GM12878 (cell line): ENCODE results near the gene TBCK. TPM values are rescaled to one million over a fixed set of nuclear protein-coding genes. Genes with fewer than 3 reads are reported as not detected.

Source experiments
- ATF2 ChIP-seq: IDR thresholded peaks from 2 replicates; pipeline ENCODE4 v1.6.1; 2012; ENCODE audit warnings: low read length, inconsistent platforms
- BRCA1 ChIP-seq: IDR thresholded peaks from 2 replicates; pipeline ENCODE4 v1.6.1; 2011; ENCODE audit warnings: low read depth, low read length, improper control_type of control experiment
- CBFB ChIP-seq: IDR thresholded peaks from 2 replicates; pipeline ENCODE4 v1.6.1; 2016; ENCODE audit warnings: antibody characterized with exemption, low read depth
- CEBPZ ChIP-seq: fragments of 150-350 bp; IDR thresholded peaks from 2 replicates; pipeline ENCODE4 v1.6.1; 2016; ENCODE audit warnings: low read depth, low read length
- CHD4 ChIP-seq: fragments of 200-600 bp; sonication (generic); IDR thresholded peaks from 2 replicates; pipeline ENCODE4 v1.6.1; 2016; ENCODE audit warnings: mild to moderate bottlenecking
- CTCF ChIP-seq, 3 experiments: IDR thresholded peaks in 2 of 3; conservative IDR thresholded peaks in 1 of 3; 2 replicates each; pipeline ENCODE4 v1.5.1; 2011; ENCODE audit warnings: low read depth in 3 of 3, low read length in 3 of 3, mild to moderate bottlenecking in 3 of 3, control low read depth in 2 of 3, moderate library complexity in 2 of 3, inconsistent platforms in 1 of 3, mixed read lengths in 1 of 3; ENCODE audit not compliant: control insufficient read depth in 2 of 3, insufficient read depth in 1 of 3; ENCODE audit errors: extremely low read depth in 1 of 3
- ETV6 ChIP-seq, 2 experiments: fragments of 450-650 bp in 1 of 2; IDR thresholded peaks in 1 of 2; conservative IDR thresholded peaks in 1 of 2; 2 replicates each; pipeline ENCODE4 v1.6.1; 2014; ENCODE audit warnings: antibody characterized with exemption in 1 of 2, borderline replicate concordance in 1 of 2, low read depth in 1 of 2, mild to moderate bottlenecking in 1 of 2, moderate library complexity in 1 of 2
- EZH2 ChIP-seq: IDR thresholded peaks from 2 replicates; pipeline ENCODE4 v1.6.1; 2012; ENCODE audit warnings: low read depth, mild to moderate bottlenecking, control low read depth, inconsistent platforms, low read length, borderline replicate concordance; ENCODE audit not compliant: control insufficient read depth
- FOS ChIP-seq: IDR thresholded peaks from 3 replicates; pipeline ENCODE4 v1.6.1; 2011; ENCODE audit warnings: borderline replicate concordance; ENCODE audit not compliant: insufficient read length; ENCODE audit errors: extremely low read depth
- FOXK2 ChIP-seq: fragments of 450-650 bp; IDR thresholded peaks from 2 replicates; pipeline ENCODE4 v1.6.1; 2017; ENCODE audit warnings: mild to moderate bottlenecking, moderate library complexity
- NR2C1 ChIP-seq: fragments of 450-650 bp; IDR thresholded peaks from 2 replicates; pipeline ENCODE4 v1.6.1; 2017; ENCODE audit warnings: antibody characterized with exemption, mild to moderate bottlenecking, moderate library complexity
- NR2C2 ChIP-seq: IDR thresholded peaks from 2 replicates; pipeline ENCODE4 v1.6.1; 2011; ENCODE audit warnings: borderline replicate concordance, low read depth; ENCODE audit not compliant: control insufficient read depth, insufficient read length
- NR2F1 ChIP-seq: fragments of 450-650 bp; conservative IDR thresholded peaks from 2 replicates; pipeline ENCODE4 v1.6.1; 2017; ENCODE audit warnings: mild to moderate bottlenecking
- RAD21 ChIP-seq: IDR thresholded peaks from 2 replicates; pipeline ENCODE4 v1.6.1; 2011; ENCODE audit warnings: mild to moderate bottlenecking, low read depth, low read length, moderate library complexity; ENCODE audit not compliant: insufficient read depth
- SMAD1 ChIP-seq: fragments of 450-650 bp; IDR thresholded peaks from 2 replicates; pipeline ENCODE4 v1.6.1; 2018; ENCODE audit warnings: mild to moderate bottlenecking, low read depth; ENCODE audit not compliant: partially characterized antibody
- TBL1XR1 ChIP-seq: IDR thresholded peaks from 2 replicates; pipeline ENCODE4 v1.6.1; 2012; ENCODE audit warnings: low read depth, low read length, improper control_type of control experiment
- TCF3 ChIP-seq: IDR thresholded peaks from 2 replicates; pipeline ENCODE4 v1.6.1; 2012; ENCODE audit warnings: low read depth, mild to moderate bottlenecking, low read length, borderline replicate concordance; ENCODE audit not compliant: insufficient read depth
- ZBED1 ChIP-seq: IDR thresholded peaks from 2 replicates; pipeline ENCODE4 v1.6.1; 2016; ENCODE audit warnings: borderline replicate concordance
- polyA plus RNA-seq, 11 experiments: library from polyadenylated mRNA; depleted of rRNA in 4 of 11; unstranded in 6 of 11; stranded (reverse) in 5 of 11; fragments of >200 nt; fragmentation: Nextera tagmentation in 4 of 11; fragmentation: Illumina TruSeq in 1 of 11; extraction: Ambion mirVana in 4 of 11; extraction: Trizol in 1 of 11; gene quantifications; 1 replicate in 1 of 11; 2 replicates in 10 of 11; pipeline versions ENCODE4 v1.2.1 to v1.2.3, GENCODE V29; 2011 to 2016; ENCODE audit warnings: inconsistent platforms in 2 of 11, missing spikeins in 2 of 11, low read depth in 1 of 11
- total RNA-seq, 4 experiments: library from RNA; depleted of rRNA in 3 of 4; stranded (reverse); fragments of >200 nt in 3 of 4; fragmentation: Illumina TruSeq in 1 of 4; extraction: Trizol in 1 of 4; gene quantifications; 2 replicates each; pipeline versions ENCODE4 v1.2.1 to v1.2.3, GENCODE V29; 2013 to 2021
- TF ChIP-seq, protein P1 (sequence below): fragments of 450-650 bp; IDR thresholded peaks from 2 replicates; pipeline ENCODE4 v1.6.1; 2014; ENCODE audit warnings: mild to moderate bottlenecking
- TF ChIP-seq, protein P2 (sequence below): IDR thresholded peaks from 2 replicates; pipeline ENCODE4 v1.6.1; 2012; ENCODE audit warnings: low read depth, low read length, improper control_type of control experiment

The TBCK gene
- total and polyA plus RNA-seq, 10 of the 15 experiments (the other 5 are each of a cell fraction or from before 2014, with no cell fraction given), result 4.1 to 30.3 (median 20.2) TPM

- no peak for TF ChIP-seq CHD4
- no peak for TF ChIP-seq NR2C2
- peak; percentile 95 for TF ChIP-seq CBFB
- TF ChIP-seq FOXK2, result no peak
- peak; percentile 71 for TF ChIP-seq NR2C1
- TF ChIP-seq TCF3, result peak; percentile 8; the same call in 1 of the 2 replicates
- TF ChIP-seq ATF2, result no peak
- no peak for TF ChIP-seq CEBPZ
- no peak for TF ChIP-seq ZBED1
- TF ChIP-seq RAD21, result no peak
- TF ChIP-seq ETV6 (conservative IDR thresholded peaks at IDR 0.05 in 1 of 2, IDR thresholded peaks at IDR 0.05 in 1 of 2; ENCODE audit: borderline replicate concordance in 1 of 2, low read depth in 1 of 2), result no peak
- TF ChIP-seq, protein P1, sequence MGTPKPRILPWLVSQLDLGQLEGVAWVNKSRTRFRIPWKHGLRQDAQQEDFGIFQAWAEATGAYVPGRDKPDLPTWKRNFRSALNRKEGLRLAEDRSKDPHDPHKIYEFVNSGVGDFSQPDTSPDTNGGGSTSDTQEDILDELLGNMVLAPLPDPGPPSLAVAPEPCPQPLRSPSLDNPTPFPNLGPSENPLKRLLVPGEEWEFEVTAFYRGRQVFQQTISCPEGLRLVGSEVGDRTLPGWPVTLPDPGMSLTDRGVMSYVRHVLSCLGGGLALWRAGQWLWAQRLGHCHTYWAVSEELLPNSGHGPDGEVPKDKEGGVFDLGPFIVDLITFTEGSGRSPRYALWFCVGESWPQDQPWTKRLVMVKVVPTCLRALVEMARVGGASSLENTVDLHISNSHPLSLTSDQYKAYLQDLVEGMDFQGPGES, result no peak
- TF ChIP-seq TBL1XR1, result 0 out of 2 replicates have a peak, but pooled peaks have one; percentile 11
- no peak for TF ChIP-seq CTCF (IDR thresholded peaks at IDR 0.05 in 2 of 3, conservative IDR thresholded peaks at IDR 0.05 in 1 of 3; ENCODE audit: control insufficient read depth in 2 of 3, extremely low read depth in 1 of 3, insufficient read depth in 1 of 3, low read depth in 3 of 3, low read length in 3 of 3)
- no peak for TF ChIP-seq EZH2
- no peak for TF ChIP-seq FOS
- no peak for TF ChIP-seq BRCA1
- TF ChIP-seq NR2F1, result 0 out of 2 replicates have a peak, but pooled peaks have one; percentile 27
- peak; percentile 48 for TF ChIP-seq SMAD1
- TF ChIP-seq, protein P2, sequence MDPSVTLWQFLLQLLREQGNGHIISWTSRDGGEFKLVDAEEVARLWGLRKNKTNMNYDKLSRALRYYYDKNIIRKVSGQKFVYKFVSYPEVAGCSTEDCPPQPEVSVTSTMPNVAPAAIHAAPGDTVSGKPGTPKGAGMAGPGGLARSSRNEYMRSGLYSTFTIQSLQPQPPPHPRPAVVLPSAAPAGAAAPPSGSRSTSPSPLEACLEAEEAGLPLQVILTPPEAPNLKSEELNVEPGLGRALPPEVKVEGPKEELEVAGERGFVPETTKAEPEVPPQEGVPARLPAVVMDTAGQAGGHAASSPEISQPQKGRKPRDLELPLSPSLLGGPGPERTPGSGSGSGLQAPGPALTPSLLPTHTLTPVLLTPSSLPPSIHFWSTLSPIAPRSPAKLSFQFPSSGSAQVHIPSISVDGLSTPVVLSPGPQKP, result no peak; the same call in 1 of the 2 replicates
Observed at GRCh38 chr4:106315968-106316772, at the start of gene TBCK, which contains the start of gene AIMP1 (continued).
